Stimulated activated CD8-positive, alpha-beta memory T cell treated with anti-CD3 and anti-CD28 coated beads, Interleukin-12 subunit alpha, Interleukin-12 subunit beta, amount 100 ng/mL, for 1 hour (primary cell): ENCODE results near the gene MAML1.
"Not testable (repeated sequence)": the region's sequence is repeated elsewhere in the genome, so short reads cannot be mapped to it uniquely, and the experiment has no call there.

Experiments
- DNase-seq: peaks from one replicate; pipeline ENCODE4 v3.0.0-alpha.2; 2020; ENCODE audit warnings: low read depth

The MAML1 gene

GRCh38 chr5:179734536-179735164 is 2.0 kb downstream of the MAML1 start:
- DNase-seq: no peak

- no peak for DNase-seq
Measured at GRCh38 chr5:179738742-179739141, 6.1 kb downstream of the MAML1 start.

- not testable (repeated sequence) for DNase-seq
Measured at GRCh38 chr5:179744106-179744505, 11.5 kb downstream of the MAML1 start.

GRCh38 chr5:179746872-179747271 is 14.2 kb downstream of the MAML1 start:
- no peak for DNase-seq

GRCh38 chr5:179747811-179748210 is 15.2 kb downstream of the MAML1 start:
- no peak for DNase-seq

- DNase-seq: no peak
Measured at GRCh38 chr5:179749857-179750508, 17.4 kb downstream of the MAML1 start.

- DNase-seq: no peak
Measured at GRCh38 chr5:179753971-179754370, 21.3 kb downstream of the MAML1 start.

GRCh38 chr5:179755022-179755421 is 22.4 kb downstream of the MAML1 start:
- DNase-seq: no peak

GRCh38 chr5:179758955-179759354 is 26.3 kb downstream of the MAML1 start:
- no peak for DNase-seq

- DNase-seq: no peak
Measured at GRCh38 chr5:179759581-179760551, 27.2 kb downstream of the MAML1 start.

GRCh38 chr5:179762079-179762780 is 29.6 kb downstream of the MAML1 start:
- no peak for DNase-seq

- DNase-seq: no peak
Measured at GRCh38 chr5:179762781-179763176, 30.2 kb downstream of the MAML1 start.

GRCh38 chr5:179763215-179763945 is 30.8 kb downstream of the MAML1 start:
- peak; percentile 17 for DNase-seq

GRCh38 chr5:179764056-179764455 is 31.4 kb downstream of the MAML1 start:
- no peak for DNase-seq

GRCh38 chr5:179765400-179765799 is 32.8 kb downstream of the MAML1 start:
- no peak for DNase-seq

GRCh38 chr5:179766021-179766725 is 33.6 kb downstream of the MAML1 start:
- DNase-seq: no peak

- no peak for DNase-seq
Measured at GRCh38 chr5:179766726-179767455, 34.3 kb downstream of the MAML1 start.

GRCh38 chr5:179767496-179768100 is 35.0 kb downstream of the MAML1 start:
- no peak for DNase-seq

GRCh38 chr5:179768326-179769085 is 35.9 kb downstream of the MAML1 start:
- no peak for DNase-seq
